ENCODE data around the gene NDST1.

The NDST1 gene

DNA sequence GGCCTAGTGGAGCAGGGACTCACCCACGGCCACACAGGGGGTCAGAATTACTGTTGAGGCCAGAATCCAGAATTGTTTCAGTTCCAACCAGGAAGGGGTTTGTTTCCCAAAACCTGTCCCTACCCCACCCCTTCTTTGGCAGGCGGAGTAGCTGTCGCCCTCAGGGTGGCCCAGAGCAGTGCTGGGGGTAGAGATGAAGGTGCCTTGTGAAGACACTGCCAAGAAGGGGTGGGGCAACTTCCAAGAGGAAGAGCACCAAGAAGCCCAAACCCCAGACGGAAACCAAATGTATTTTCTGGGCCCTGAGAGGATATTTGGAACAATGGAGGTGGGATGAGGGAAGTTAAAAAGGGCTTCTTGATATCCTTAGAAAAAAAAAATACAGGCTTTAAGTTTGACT is 11.4 kb upstream of the NDST1 start:
- H3K4me3 ChIP-seq (ENCODE audit: control insufficient read depth, low read depth, low read length), result no peak overlapping the region
- DNase-seq (ENCODE audit: low read depth), result no peak
- TF ChIP-seq, protein P1, sequence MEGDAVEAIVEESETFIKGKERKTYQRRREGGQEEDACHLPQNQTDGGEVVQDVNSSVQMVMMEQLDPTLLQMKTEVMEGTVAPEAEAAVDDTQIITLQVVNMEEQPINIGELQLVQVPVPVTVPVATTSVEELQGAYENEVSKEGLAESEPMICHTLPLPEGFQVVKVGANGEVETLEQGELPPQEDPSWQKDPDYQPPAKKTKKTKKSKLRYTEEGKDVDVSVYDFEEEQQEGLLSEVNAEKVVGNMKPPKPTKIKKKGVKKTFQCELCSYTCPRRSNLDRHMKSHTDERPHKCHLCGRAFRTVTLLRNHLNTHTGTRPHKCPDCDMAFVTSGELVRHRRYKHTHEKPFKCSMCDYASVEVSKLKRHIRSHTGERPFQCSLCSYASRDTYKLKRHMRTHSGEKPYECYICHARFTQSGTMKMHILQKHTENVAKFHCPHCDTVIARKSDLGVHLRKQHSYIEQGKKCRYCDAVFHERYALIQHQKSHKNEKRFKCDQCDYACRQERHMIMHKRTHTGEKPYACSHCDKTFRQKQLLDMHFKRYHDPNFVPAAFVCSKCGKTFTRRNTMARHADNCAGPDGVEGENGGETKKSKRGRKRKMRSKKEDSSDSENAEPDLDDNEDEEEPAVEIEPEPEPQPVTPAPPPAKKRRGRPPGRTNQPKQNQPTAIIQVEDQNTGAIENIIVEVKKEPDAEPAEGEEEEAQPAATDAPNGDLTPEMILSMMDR (conservative IDR thresholded peaks at IDR 0.05; ENCODE audit: control insufficient read depth, insufficient read depth, low read depth, low read length), result no peak

DNA sequence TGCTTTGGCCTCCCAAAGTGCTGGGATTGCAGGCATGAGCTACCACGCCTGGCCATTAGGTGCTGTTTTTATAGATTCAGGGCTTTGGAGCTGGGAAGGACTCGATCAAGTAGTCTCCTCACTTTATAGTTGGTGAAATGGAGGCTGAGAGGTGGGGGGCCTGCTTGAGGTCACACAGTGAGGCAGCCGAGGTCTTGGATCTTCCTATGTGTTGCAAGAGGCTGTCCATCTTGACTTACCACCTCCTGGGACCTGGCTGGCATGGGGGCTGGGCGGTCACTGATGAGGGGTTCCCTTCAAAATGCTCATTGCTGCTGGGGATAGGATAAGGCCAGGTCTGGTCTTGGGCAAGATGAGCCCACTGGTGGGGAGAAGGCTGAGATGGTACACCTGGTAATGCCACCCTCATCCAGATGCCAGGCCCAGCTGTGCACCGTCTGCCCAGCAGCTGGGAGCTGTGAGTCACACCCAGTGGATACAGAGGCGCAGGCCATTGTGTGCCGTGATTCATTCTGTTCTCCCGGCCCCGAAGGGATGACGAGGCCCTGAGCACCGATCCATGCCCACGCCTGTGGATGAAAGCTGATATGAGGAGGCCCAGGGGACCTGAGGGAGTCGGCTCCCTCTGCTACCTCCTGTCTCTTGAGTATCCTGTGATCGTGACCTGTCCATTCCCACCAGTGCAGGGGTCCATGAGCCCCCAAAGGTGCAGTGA is 10.5 kb upstream of the NDST1 start:
- TF ChIP-seq, protein P1 (conservative IDR thresholded peaks at IDR 0.05; ENCODE audit: control insufficient read depth, insufficient read depth, low read depth, low read length), result no peak
- DNase-seq (ENCODE audit: low read depth), result peak; percentile 95
- H3K4me3 ChIP-seq (ENCODE audit: control insufficient read depth, low read depth, low read length), result peak overlapping the region; percentile 25

DNA sequence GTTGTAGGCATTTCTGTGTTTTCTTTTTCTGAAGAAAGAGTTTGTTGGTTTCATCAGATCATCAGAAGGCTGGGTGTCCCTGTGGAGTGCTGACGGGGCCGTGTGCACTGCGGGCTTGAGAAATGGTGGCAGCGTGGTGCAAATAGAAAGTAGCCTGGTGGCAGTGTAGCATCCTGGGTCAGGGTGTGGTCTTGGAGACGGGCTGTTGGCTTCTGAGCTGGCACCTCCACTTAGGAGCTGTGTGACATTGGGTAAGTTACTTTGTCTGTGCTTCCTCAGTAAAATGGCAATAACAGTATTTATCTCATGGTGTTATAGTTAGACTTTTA is 10.0 kb upstream of the NDST1 start:
- peak overlapping the region; percentile 25 for H3K4me3 ChIP-seq (ENCODE audit: control insufficient read depth, low read depth, low read length)
- TF ChIP-seq, protein P1 (conservative IDR thresholded peaks at IDR 0.05; ENCODE audit: control insufficient read depth, insufficient read depth, low read depth, low read length), result no peak
- DNase-seq (ENCODE audit: low read depth), result no peak

DNA sequence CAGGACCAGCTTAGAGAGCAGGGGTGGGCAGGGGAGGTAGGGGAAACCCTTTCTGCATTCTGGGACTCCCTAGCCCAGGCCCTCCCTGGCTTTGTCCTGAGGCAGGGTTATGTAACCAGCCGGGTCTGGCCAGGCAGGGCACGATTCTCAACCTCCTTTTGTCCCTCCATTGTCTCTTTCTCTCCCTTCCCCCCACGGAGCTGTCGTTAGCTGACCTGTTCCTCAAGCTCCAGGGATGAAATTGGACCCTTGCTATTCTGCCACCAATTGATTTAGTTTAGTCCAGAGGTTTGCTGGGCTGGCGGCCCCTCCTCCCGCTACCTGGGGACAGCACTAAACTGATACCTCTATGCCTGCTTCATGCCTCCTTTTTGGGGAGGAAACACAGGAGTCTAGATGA is 9.4 kb upstream of the NDST1 start:
- peak overlapping the region; percentile 25 for H3K4me3 ChIP-seq (ENCODE audit: control insufficient read depth, low read depth, low read length)
- TF ChIP-seq, protein P1 (conservative IDR thresholded peaks at IDR 0.05; ENCODE audit: control insufficient read depth, insufficient read depth, low read depth, low read length), result no peak
- DNase-seq (ENCODE audit: low read depth), result no peak

DNA sequence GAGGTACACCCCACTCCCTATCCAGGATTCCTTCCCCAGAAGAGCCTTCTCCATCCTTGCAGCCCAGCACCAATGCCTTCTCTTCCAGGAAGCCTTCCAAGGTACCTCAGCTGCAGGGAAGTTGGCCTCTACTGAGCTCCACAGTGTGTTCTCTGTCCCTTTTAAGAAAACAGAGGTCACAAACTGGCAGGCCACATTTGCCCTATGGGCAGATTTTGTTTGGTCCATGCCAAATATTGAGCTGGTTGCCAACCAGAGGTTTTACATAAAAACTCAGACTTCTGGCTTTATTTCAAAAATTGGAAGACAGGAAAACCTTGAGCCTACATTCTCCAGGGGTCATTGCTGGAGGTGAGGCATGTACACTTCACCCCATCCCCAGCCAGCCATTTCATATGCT is 9.0 kb upstream of the NDST1 start:
- H3K4me3 ChIP-seq (ENCODE audit: control insufficient read depth, low read depth, low read length), result no peak overlapping the region
- no peak for DNase-seq (ENCODE audit: low read depth)
- TF ChIP-seq, protein P1 (conservative IDR thresholded peaks at IDR 0.05; ENCODE audit: control insufficient read depth, insufficient read depth, low read depth, low read length), result no peak

DNA sequence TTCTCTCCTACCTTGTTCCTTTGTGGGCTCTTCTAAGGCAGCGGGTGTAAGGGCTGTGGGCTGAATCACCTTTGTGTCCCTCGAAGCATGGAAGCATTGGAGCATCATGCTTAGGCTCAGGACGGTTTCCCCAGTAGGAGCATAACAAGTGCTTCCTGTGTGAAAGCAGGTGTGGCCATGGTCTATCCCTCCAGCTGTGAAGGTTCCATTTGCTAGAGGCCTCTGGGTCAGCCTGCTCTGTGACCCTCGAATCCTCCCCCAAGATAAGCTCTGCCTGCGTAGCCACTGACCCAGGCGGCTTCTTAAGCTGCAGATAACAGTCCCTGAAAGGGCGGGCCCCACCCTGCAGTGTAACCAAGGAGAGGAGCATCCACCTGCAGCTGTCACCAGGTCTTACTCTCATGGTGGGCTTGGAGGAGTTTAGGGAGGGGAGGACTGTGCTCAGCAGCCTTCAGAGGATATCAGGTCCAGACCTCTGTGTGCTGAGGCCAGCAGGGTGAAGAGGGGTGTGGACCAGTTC is 8.4 kb upstream of the NDST1 start:
- no peak overlapping the region for H3K4me3 ChIP-seq (ENCODE audit: control insufficient read depth, low read depth, low read length)
- TF ChIP-seq, protein P1 (conservative IDR thresholded peaks at IDR 0.05; ENCODE audit: control insufficient read depth, insufficient read depth, low read depth, low read length), result no peak
- DNase-seq (ENCODE audit: low read depth), result no peak
